Gastrocnemius medialis (tissue), 4 donors: ENCODE results near the gene MRPS18B. TPM values are rescaled to one million over a fixed set of nuclear protein-coding genes. Genes with fewer than 3 reads are reported as not detected.

Experiments
- ATAC-seq, 2 donors: fragments of 150-250 bp; one replicate each; pipeline ENCODE4 v1.9.1; 2016
- DNase-seq, 2 donors: peaks; one replicate each; pipeline ENCODE4 v3.0.0-alpha.2; 2019
- H3K27ac ChIP-seq, 4 donors: fragments of 200-600 bp; sonication (generic); 1 replicate in 1 of 4; 2 replicates in 3 of 4; pipeline ENCODE4 v1.5.1; 2016 to 2018; ENCODE audit warnings: mild to moderate bottlenecking in 2 of 4, moderate library complexity in 1 of 4
- H3K27me3 ChIP-seq, 3 donors: fragments of 200-600 bp; sonication (generic) in 2 of 3; 1 replicate in 1 of 3; 2 replicates in 2 of 3; pipeline versions ENCODE4 v1.5.1 to v1.6.0; 2016 to 2019; ENCODE audit warnings: mild to moderate bottlenecking in 1 of 3, moderate library complexity in 1 of 3
- H3K36me3 ChIP-seq, 2 donors: fragments of 200-600 bp; sonication (generic) in 1 of 2; one replicate each; pipeline ENCODE4 v1.5.1; 2017 to 2018
- H3K4me1 ChIP-seq, 2 donors: fragments of 200-600 bp; sonication (generic) in 1 of 2; one replicate each; pipeline ENCODE4 v1.5.1; 2016 to 2017; ENCODE audit warnings: mild to moderate bottlenecking in 2 of 2
- H3K4me3 ChIP-seq, 4 donors: fragments of 200-600 bp; sonication (generic) in 3 of 4; 1 replicate in 1 of 4; 2 replicates in 3 of 4; pipeline ENCODE4 v1.5.1; 2016 to 2019; ENCODE audit warnings: mild to moderate bottlenecking in 2 of 4
- H3K9me3 ChIP-seq, 3 donors: fragments of 200-600 bp; sonication (generic) in 2 of 3; 1 replicate in 1 of 3; 2 replicates in 2 of 3; pipeline ENCODE4 v1.5.1; 2016 to 2019
- CTCF ChIP-seq, 5 experiments: fragments of 450-650 bp in 3 of 5; fragments of 200-600 bp in 2 of 5; sonication (generic) in 2 of 5; IDR thresholded peaks in 4 of 5; conservative IDR thresholded peaks in 1 of 5; 1 replicate in 4 of 5; 2 replicates in 1 of 5; pipeline ENCODE4 v1.5.1; 2016 to 2019; ENCODE audit warnings: antibody characterized with exemption in 5 of 5, mild to moderate bottlenecking in 3 of 5, moderate library complexity in 3 of 5
- POLR2A ChIP-seq, 2 donors: fragments of 450-650 bp; IDR thresholded peaks; one replicate each; pipeline ENCODE4 v1.6.1; 2017; ENCODE audit warnings: antibody characterized with exemption in 2 of 2, mild to moderate bottlenecking in 2 of 2, moderate library complexity in 2 of 2
- in situ Hi-C, 4 donors: fragments of 200-750 bp; cut with MboI; loops; one replicate each; pipeline versions ENCODE4 v1.15.0 to v1.8.0; 2017; ENCODE audit warnings: low sequenced_read_pairs in 4 of 4
- intact Hi-C: fragments of 100-400 bp; cut with DNase I; formaldehyde crosslinking; loops from one replicate; pipeline ENCODE4 v1.15.1; 2023; ENCODE audit warnings: low total_unique reads
- total RNA-seq, 4 donors: library from RNA; depleted of rRNA; stranded (reverse); fragments of >200 nt; gene quantifications; one replicate each; pipeline versions ENCODE4 v1.1.0 to v1.2.3, GENCODE V29; 2016

The MRPS18B gene
- total RNA-seq, 4 donors from 2014 or later = 155 to 211 (median 167) TPM

DNA sequence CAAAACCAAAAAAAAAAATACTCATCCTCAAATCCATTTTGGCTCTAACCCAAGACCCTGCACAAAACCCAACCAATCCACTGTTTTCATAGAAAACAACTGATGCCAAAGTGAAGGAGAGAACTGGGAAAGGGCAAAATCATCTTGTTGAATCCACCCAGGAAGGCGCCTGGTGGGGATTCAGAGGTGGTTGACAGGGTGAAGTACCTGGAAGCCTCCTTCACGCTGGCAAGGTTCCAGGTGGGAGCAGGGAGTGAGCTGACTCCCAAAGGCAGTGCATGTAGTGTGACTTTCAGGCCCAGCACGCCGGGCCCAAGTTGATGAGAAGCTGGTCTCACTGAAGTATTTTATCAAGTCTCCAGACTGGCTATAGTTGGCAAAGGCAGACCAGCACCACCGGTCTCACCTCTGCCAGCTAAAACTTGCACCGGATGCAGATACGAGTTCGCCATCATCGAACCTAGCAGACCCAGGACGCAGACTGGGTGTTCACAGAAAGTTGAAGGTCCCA, 17.1 kb upstream of the MRPS18B start:
- Histone ChIP-seq H3K9me3 (no peaks in the 10 kb centered on the region), H3K27me3 (no peaks in the 10 kb centered on the region), H3K4me1 (no peaks in the 10 kb centered on the region), H3K4me3 (no peak overlapping the region), H3K36me3 (peaks cover 5 to 53% of the 10 kb centered on the region in 2 donors), H3K27ac (no peak overlapping the region)
- TF ChIP-seq POLR2A (IDR thresholded peaks at IDR 0.05) (no peak), CTCF (IDR thresholded peaks at IDR 0.05 in 4 of 5, conservative IDR thresholded peaks at IDR 0.05 in 1 of 5) (no peak)
- no peak for ATAC-seq
- in situ Hi-C loops = loop anchor here in 1 of 4 donors (25.0 kb wide), 1 partner anchor 1587 kb away; the partner anchor contains the start of genes AGER, AGPAT1, GPSM3 and PBX2
- intact Hi-C loops = no loop called here
- no peak for DNase-seq

GRCh38 chr6:30601436-30601814, 16.2 kb upstream of the MRPS18B start:
- Histone ChIP-seq H3K36me3 (peaks cover 10 to 62% of the 10 kb centered on the region in 2 donors), H3K9me3 (no peaks in the 10 kb centered on the region), H3K4me3 (no peak overlapping the region), H3K4me1 (no peaks in the 10 kb centered on the region), H3K27me3 (no peaks in the 10 kb centered on the region), H3K27ac (no peak overlapping the region)
- no peak for ATAC-seq
- DNase-seq = no peak
- intact Hi-C loops = no loop called here
- TF ChIP-seq CTCF (IDR thresholded peaks at IDR 0.05 in 4 of 5, conservative IDR thresholded peaks at IDR 0.05 in 1 of 5) (no peak), POLR2A (IDR thresholded peaks at IDR 0.05) (no peak)
- in situ Hi-C loops = loop anchor here in 1 of 4 donors (25.0 kb wide), 1 partner anchor 1586 kb away; the partner anchor contains the start of genes AGER, AGPAT1, GPSM3 and PBX2

- Histone ChIP-seq H3K4me3 (no peak overlapping the region), H3K27ac (no peak overlapping the region), H3K9me3 (no peaks in the 10 kb centered on the region), H3K27me3 (no peaks in the 10 kb centered on the region), H3K4me1 (no peaks in the 10 kb centered on the region), H3K36me3 (peaks cover 12 to 68% of the 10 kb centered on the region in 2 donors)
- in situ Hi-C loops (loop anchor here in 1 of 4 donors (25.0 kb wide), 1 partner anchor 1585 kb away; the partner anchor contains the start of genes AGER, AGPAT1, GPSM3 and PBX2), intact Hi-C loops (no loop called here)
- DNase-seq (no peak), ATAC-seq (no peak)
- no peak for TF ChIP-seq POLR2A (IDR thresholded peaks at IDR 0.05)
- no peak for TF ChIP-seq CTCF (IDR thresholded peaks at IDR 0.05 in 4 of 5, conservative IDR thresholded peaks at IDR 0.05 in 1 of 5)
Measured at GRCh38 chr6:30601815-30602641, 15.6 kb upstream of the MRPS18B start.

GRCh38 chr6:30603961-30604360, 13.7 kb upstream of the MRPS18B start:
- intact Hi-C loops (no loop called here), in situ Hi-C loops (loop anchor here in 1 of 4 donors (25.0 kb wide), 1 partner anchor 1583 kb away; the partner anchor contains the start of genes AGER, AGPAT1, GPSM3 and PBX2)
- H3K4me3 ChIP-seq = no peak overlapping the region
- DNase-seq (no peak), ATAC-seq (no peak)
- H3K4me1 ChIP-seq = no peaks in the 10 kb centered on the region
- no peaks in the 10 kb centered on the region for H3K9me3 ChIP-seq
- H3K36me3 ChIP-seq = peaks cover 12 to 88% of the 10 kb centered on the region in 2 donors
- no peak for TF ChIP-seq POLR2A (IDR thresholded peaks at IDR 0.05)
- H3K27ac ChIP-seq = no peak overlapping the region
- no peaks in the 10 kb centered on the region for H3K27me3 ChIP-seq

GRCh38 chr6:30610065-30610464, 7.6 kb upstream of the MRPS18B start:
- intact Hi-C loops (loop anchor here (2.0 to 10.0 kb wide), 5 partner anchors 15 to 1215 kb away; partner anchors contain the start of genes HLA-E, HSPA1B and PRRC2A), in situ Hi-C loops (loop anchor here in 1 of 4 donors (25.0 kb wide), 1 partner anchor 1577 kb away; the partner anchor contains the start of genes AGER, AGPAT1, GPSM3 and PBX2)
- H3K4me1 ChIP-seq = peaks cover 40 to 46% of the 10 kb centered on the region in 2 donors
- no peak overlapping the region for H3K4me3 ChIP-seq
- no peaks in the 10 kb centered on the region for H3K27me3 ChIP-seq
- no peaks in the 10 kb centered on the region for H3K9me3 ChIP-seq
- TF ChIP-seq POLR2A (IDR thresholded peaks at IDR 0.05) = no peak
- no peak for ATAC-seq
- peak overlapping the region in 2 of 4 donors; percentile 97 to 99 for H3K27ac ChIP-seq
- peaks cover 7 to 47% of the 10 kb centered on the region in 2 donors for H3K36me3 ChIP-seq
- DNase-seq = no peak
